Coronary artery (tissue), 2 donors: ENCODE results near the gene MAX.
"Not testable (repeated sequence)": the region's sequence is repeated elsewhere in the genome, so short reads cannot be mapped to it uniquely, and the experiment has no call there.

ENCODE experiments used
- DNase-seq: peaks from one replicate; pipeline ENCODE4 v3.0.0-alpha.2; 2017; ENCODE audit warnings: low spot score
- H3K27ac ChIP-seq, 2 donors: fragments of 200-600 bp; sonication (generic); one replicate each; pipeline ENCODE4 v1.5.1; 2016 to 2019
- H3K4me3 ChIP-seq: fragments of 200-600 bp; sonication (generic); 2 replicates; pipeline ENCODE4 v1.5.1; 2016; ENCODE audit warnings: mild to moderate bottlenecking, moderate library complexity
- TF ChIP-seq, protein P1 (sequence below): fragments of 200-600 bp; sonication (generic); IDR thresholded peaks from one replicate; pipeline ENCODE4 v1.5.1; 2019; ENCODE audit warnings: antibody characterized with exemption

The MAX gene

DNA sequence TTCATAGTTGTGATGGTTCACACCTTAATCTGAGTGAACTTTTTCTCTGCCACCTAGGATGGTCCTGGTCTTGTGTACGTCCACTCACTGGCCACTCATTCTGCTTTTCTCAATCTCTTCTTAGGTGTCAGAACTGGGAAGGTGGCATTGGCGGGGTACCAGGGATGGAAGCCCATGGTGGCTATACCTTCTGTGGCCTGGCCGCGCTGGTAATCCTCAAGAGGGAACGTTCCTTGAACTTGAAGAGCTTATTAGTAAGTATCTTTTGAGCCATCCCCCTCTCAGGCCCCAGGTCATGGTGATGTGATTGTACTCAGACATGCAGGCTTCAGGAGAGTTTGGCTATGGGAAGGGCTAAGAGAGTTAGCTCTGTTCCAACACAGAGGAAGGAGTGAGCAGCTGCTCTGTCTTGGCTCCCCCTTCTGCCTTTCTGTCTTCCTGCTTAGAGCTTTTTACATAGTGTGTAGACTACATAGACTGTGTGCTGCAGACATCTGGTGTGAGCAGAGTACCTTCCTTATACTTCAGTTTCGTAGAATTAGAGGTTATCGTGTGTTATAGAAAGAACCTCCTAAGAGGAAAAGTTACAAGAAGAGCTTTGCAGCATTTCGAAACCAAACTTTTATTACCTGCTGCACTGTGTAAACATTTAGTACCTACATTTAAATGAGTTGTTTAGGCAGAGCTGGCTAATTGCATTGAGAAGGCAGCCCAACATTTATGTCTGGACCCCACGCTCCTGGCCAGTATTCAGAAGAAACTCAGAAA, 61.5 kb downstream of the MAX start:
- TF ChIP-seq, protein P1, sequence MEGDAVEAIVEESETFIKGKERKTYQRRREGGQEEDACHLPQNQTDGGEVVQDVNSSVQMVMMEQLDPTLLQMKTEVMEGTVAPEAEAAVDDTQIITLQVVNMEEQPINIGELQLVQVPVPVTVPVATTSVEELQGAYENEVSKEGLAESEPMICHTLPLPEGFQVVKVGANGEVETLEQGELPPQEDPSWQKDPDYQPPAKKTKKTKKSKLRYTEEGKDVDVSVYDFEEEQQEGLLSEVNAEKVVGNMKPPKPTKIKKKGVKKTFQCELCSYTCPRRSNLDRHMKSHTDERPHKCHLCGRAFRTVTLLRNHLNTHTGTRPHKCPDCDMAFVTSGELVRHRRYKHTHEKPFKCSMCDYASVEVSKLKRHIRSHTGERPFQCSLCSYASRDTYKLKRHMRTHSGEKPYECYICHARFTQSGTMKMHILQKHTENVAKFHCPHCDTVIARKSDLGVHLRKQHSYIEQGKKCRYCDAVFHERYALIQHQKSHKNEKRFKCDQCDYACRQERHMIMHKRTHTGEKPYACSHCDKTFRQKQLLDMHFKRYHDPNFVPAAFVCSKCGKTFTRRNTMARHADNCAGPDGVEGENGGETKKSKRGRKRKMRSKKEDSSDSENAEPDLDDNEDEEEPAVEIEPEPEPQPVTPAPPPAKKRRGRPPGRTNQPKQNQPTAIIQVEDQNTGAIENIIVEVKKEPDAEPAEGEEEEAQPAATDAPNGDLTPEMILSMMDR = no peak
- no peak for DNase-seq
- no peak overlapping the region for H3K4me3 ChIP-seq

DNA sequence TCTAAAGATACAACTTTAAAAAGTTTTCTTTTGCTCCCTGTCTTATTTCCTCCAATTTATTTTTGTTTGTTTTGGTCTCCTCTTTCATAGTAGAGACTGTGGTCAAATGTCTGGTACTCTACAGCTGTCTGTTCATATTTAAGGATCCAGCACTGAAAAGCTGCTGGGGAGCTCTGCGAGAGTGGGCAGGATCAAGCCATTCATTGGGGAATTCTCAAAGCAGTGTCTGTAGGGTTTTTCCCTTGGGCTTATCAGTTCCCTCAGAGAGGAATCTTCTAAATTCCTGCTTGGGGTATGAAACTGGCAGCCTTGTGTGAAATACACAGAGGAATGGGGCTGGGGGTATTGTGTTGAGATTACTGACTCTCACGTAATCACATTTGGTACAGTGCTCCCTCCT, 63.4 kb downstream of the MAX start:
- Histone ChIP-seq H3K27ac (no peak overlapping the region), H3K4me3 (no peak overlapping the region)
- no peak for DNase-seq
- TF ChIP-seq, protein P1 = no peak

More for the DNA sequence above, 61.5 kb downstream of the MAX start:
- no peak overlapping the region for H3K27ac ChIP-seq

GRCh38 chr14:65035049-65035448, 67.3 kb downstream of the MAX start:
- peak overlapping the region; percentile 42 to 63 for H3K27ac ChIP-seq

GRCh38 chr14:65034021-65034420, 68.3 kb downstream of the MAX start:
- no peak for DNase-seq
- Histone ChIP-seq H3K27ac (no peak overlapping the region), H3K4me3 (no peak overlapping the region)
- TF ChIP-seq, protein P1 = no peak

More at GRCh38 chr14:65035049-65035448, 67.3 kb downstream of the MAX start:
- DNase-seq = no peak
- H3K4me3 ChIP-seq = peak overlapping the region; percentile 6
- TF ChIP-seq, protein P1 = no peak

GRCh38 chr14:65033181-65033580, 69.1 kb downstream of the MAX start:
- Histone ChIP-seq H3K4me3 (no peak overlapping the region), H3K27ac (no peak overlapping the region)
- no peak for DNase-seq
- TF ChIP-seq, protein P1 = no peak

DNA sequence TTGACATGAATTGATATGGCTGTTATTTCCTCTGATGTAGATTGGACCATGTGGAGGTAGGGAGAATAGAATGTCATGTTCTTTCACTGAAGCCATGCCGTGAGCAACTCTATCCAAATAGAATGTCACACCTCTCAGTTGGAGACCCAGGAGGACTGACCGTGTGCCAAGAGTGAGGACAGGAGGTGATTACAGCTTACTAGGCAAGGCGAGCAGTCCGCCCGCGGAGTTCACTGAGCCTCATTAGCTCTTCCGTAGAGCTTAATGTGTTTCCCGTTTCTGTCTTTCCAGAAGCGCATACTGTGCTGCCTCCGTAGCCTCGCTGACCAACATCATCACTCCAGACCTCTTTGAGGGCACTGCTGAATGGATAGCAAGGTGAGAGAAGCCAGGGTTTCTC, 70.0 kb downstream of the MAX start:
- no peak for DNase-seq

GRCh38 chr14:65031321-65031720, 71.0 kb downstream of the MAX start:
- not testable (repeated sequence) for DNase-seq, H3K27ac ChIP-seq, H3K4me3 ChIP-seq

More for the DNA sequence above, 70.0 kb downstream of the MAX start:
- Histone ChIP-seq H3K4me3 (no peak overlapping the region), H3K27ac (no peak overlapping the region)
- TF ChIP-seq, protein P1 = no peak
